HG02981 (cell line): Measurements from ENCODE around the gene RBMS3.
"Not testable (repeated sequence)": the region's sequence is repeated elsewhere in the genome, so short reads cannot be mapped to it uniquely, and the experiment has no call there.

Experiments
- ATAC-seq: cut with Tn5 transposase; IDR thresholded peaks from one replicate; pipeline ENCODE4 v1.9.1; 2021; ENCODE audit warnings: mild to moderate bottlenecking, moderate library complexity; ENCODE audit not compliant: unreplicated experiment

The RBMS3 gene

GRCh38 chr3:29759411-29760225 lies 478.7 kb downstream of the RBMS3 start:
- no peak for ATAC-seq

- ATAC-seq = no peak
Observed at GRCh38 chr3:29760226-29760685, 479.4 kb downstream of the RBMS3 start.

- ATAC-seq = no peak
Observed at GRCh38 chr3:29761517-29761916, 480.6 kb downstream of the RBMS3 start.

- no peak for ATAC-seq
Observed at GRCh38 chr3:29763115-29763514, 482.2 kb downstream of the RBMS3 start.

- ATAC-seq = no peak
Observed at GRCh38 chr3:29764041-29764440, 483.2 kb downstream of the RBMS3 start.

- ATAC-seq = no peak
Observed at GRCh38 chr3:29764603-29765254, 483.9 kb downstream of the RBMS3 start.

GRCh38 chr3:29771602-29772001 lies 490.7 kb downstream of the RBMS3 start:
- no peak for ATAC-seq

- no peak for ATAC-seq
Observed at GRCh38 chr3:29772436-29772835, 491.6 kb downstream of the RBMS3 start.

GRCh38 chr3:29773481-29773880 lies 492.6 kb downstream of the RBMS3 start:
- no peak for ATAC-seq

GRCh38 chr3:29775340-29775739 lies 494.5 kb downstream of the RBMS3 start:
- ATAC-seq = no peak

- no peak for ATAC-seq
Observed at GRCh38 chr3:29777869-29778268, 497.0 kb downstream of the RBMS3 start.

- no peak for ATAC-seq
Observed at GRCh38 chr3:29789686-29790085, 508.8 kb downstream of the RBMS3 start.

- ATAC-seq = no peak
Observed at GRCh38 chr3:29796808-29797207, 515.9 kb downstream of the RBMS3 start.

- ATAC-seq = no peak
Observed at GRCh38 chr3:29802057-29802456, 521.2 kb downstream of the RBMS3 start.

- no peak for ATAC-seq
Observed at GRCh38 chr3:29804044-29804443, 523.2 kb downstream of the RBMS3 start.

- no peak for ATAC-seq
Observed at GRCh38 chr3:29805757-29806156, 524.9 kb downstream of the RBMS3 start.

- not testable (repeated sequence) for ATAC-seq
Observed at GRCh38 chr3:29808324-29808723, 527.5 kb downstream of the RBMS3 start.

- no peak for ATAC-seq
Observed at GRCh38 chr3:29822071-29822470, 541.2 kb downstream of the RBMS3 start.

- no peak for ATAC-seq
Observed at GRCh38 chr3:29823233-29823632, 542.4 kb downstream of the RBMS3 start.

GRCh38 chr3:29826712-29827111 lies 545.8 kb downstream of the RBMS3 start:
- no peak for ATAC-seq

- no peak for ATAC-seq
Observed at GRCh38 chr3:29827756-29828155, 546.9 kb downstream of the RBMS3 start.

GRCh38 chr3:29829340-29829739 lies 548.5 kb downstream of the RBMS3 start:
- no peak for ATAC-seq
